Stimulated activated naive CD8-positive, alpha-beta T cell treated with anti-CD3 and anti-CD28 coated beads, Interleukin-15, Interleukin-2, amounts not matched to agents 100 U/mL and 50 U/mL, for 24 hours (primary cell): ENCODE data around the gene GNL3.
"Not testable (repeated sequence)": the region's sequence is repeated elsewhere in the genome, so short reads cannot be mapped to it uniquely, and the experiment has no call there.

Experiments used
- ATAC-seq: fragments of 150-1000 bp; cut with Tn5 transposase; one replicate; pipeline ENCODE4 v1.10.0; 2021
- DNase-seq: peaks from one replicate; pipeline ENCODE4 v3.0.0; 2021

GNL3 gene

GRCh38 chr3:52721002-52721729 lies 35.3 kb downstream of the GNL3 start:
- DNase-seq, result no peak
- ATAC-seq, result no peak

GRCh38 chr3:52721730-52722008 lies 35.8 kb downstream of the GNL3 start:
- peak; percentile 63 for ATAC-seq

DNA sequence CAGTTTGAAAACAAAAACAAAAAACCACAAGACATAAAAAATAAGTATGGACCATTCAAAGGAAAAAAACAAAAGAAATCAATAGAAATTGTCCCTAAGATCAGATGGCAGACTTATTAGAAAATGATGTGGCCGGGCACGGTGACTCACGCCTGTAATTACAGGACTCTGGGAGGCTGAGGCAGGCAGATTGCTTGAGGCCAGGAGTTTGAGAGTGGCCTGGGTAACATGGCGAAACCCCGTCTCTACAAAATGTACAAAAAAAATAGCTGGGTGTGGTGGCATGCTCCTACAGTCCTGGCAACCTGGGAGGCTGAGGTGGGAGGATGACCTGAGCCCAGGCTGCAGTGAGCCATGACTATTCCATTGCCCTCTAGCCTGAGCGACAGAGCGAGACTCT lies 36.7 kb downstream of the GNL3 start:
- no peak for ATAC-seq

More at GRCh38 chr3:52721730-52722008, 35.8 kb downstream of the GNL3 start:
- DNase-seq, result no peak

DNA sequence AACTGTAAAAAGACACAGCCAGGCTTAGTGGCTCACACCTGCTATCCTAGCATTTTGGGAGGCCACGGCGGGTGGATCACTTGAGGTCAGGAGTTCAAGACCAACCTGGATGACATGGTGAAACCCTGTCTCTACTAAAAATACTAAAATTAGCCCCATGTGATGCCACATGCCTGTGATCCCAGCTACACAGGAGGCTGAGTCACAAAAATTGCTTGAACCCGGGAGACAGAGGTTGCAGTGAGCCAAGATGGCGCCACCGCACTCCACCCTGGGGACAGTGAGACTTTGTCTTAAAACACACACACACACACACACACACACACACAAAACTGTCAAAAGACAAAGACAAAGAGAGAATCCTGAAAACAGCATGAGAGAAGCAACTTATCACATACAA lies 38.1 kb downstream of the GNL3 start:
- DNase-seq, result no peak
- no peak for ATAC-seq

More for the DNA sequence above, 36.7 kb downstream of the GNL3 start:
- DNase-seq, result no peak

- DNase-seq (no peak), ATAC-seq (no peak)
These were observed 38.7 kb downstream of the GNL3 start for GRCh38 chr3:52724511-52724910.

- not testable (repeated sequence) for ATAC-seq
These were observed 42.9 kb downstream of the GNL3 start for GRCh38 chr3:52728753-52729152.

DNA sequence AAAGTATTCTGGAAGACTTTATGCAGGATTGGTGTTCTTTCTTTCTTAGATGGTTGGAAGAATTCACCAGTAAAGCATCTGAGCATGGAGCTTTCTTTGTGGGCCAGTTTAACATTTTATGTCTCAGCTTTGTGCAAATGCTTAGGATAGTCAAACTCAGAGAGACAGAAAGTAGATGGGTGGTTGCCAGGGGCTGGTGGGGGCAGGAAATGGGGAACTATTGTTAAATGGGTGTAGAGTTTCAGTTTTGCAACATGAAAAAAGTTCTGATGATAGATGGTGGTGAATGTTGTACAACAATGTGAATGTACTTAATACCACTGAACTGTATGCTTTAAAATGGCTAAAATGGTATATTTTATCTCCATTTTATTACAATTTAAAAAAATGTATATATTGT lies 44.8 kb downstream of the GNL3 start:
- no peak for ATAC-seq
- no peak for DNase-seq

More at GRCh38 chr3:52728753-52729152, 42.9 kb downstream of the GNL3 start:
- not testable (repeated sequence) for DNase-seq

GRCh38 chr3:52731590-52731989 lies 45.8 kb downstream of the GNL3 start:
- ATAC-seq (no peak), DNase-seq (no peak)

DNA sequence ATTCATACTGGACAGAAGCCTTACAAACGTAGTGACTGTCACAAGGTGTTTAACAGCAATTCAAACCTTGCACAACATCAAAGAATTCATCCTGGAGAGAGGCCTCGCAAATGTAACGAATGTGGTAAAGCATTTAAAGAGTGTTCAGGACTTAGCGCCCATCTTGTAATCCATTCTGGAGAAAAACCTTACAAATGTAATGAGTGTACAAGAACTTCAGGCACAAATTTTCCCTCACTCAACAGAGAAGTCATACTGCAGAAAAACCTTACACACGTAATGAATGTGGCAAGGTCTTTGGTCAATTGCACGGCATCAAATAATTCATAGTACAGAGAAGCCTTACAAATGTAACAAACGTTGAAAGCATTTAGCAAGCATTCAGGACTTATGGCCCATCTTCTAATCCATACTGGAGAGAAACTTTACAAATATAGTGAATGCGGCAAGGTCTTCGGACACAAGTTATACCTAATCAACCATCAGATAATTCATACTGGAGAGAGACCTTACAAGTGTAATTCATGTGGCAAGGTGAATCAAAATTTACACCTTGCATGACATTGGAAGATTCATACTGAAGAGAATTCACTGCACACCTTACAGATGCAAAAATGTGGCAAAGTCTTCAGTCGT lies 47.5 kb downstream of the GNL3 start:
- DNase-seq (no peak), ATAC-seq (no peak)

GRCh38 chr3:52739730-52740129 lies 53.9 kb downstream of the GNL3 start:
- ATAC-seq (no peak), DNase-seq (no peak)

GRCh38 chr3:52742418-52743041 lies 56.7 kb downstream of the GNL3 start:
- no peak for DNase-seq
- ATAC-seq, result no peak

DNA sequence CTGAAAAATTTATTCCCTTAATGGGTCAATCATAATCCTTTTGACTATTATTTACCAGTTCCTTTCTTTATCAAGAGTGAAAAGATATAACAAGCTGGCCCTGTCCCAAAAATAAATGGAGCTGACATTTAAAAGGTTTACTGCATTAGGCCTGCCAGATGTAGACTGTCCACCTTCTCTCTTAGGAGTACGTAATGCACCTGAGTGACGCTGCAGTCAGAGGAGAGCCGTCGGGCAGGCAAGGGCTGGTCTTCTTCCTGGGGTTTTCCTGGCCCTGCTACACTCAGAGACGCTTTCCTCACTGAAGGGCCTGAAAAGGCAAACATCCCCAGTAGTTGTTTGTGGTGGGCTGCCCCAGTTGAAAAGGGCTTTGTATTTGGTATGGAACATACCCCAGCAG lies 57.3 kb downstream of the GNL3 start:
- ATAC-seq (no peak), DNase-seq (no peak)

DNA sequence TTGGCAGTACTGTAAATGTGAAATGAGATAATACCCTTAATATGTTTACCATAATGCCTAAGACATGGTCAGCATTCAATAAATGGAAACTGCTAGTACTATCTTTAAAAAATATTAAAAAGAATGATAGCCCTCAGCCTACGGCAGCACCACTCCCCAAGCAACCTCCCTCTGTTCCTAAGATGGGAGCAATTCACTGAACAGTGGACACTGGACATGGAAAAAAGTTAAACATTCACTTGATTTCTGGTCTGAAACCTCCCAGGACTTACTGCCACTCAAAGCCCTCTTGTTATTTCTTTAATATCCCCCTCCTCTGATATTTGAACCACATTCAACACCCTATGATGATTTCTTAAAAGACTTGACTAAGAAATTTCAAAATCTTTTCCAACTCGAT lies 57.9 kb downstream of the GNL3 start:
- ATAC-seq (no peak), DNase-seq (no peak)
